Stimulated activated CD8-positive, alpha-beta memory T cell treated with anti-CD3 and anti-CD28 coated beads, Interleukin-12 subunit alpha, Interleukin-12 subunit beta, amount 100 ng/mL, for 1 hour (primary cell): ENCODE results near the gene NCBP2L.
"Not testable (repeated sequence)": the region's sequence is repeated elsewhere in the genome, so short reads cannot be mapped to it uniquely, and the experiment has no call there.

ENCODE experiments used
- DNase-seq: peaks from one replicate; pipeline ENCODE4 v3.0.0-alpha.2; 2020; ENCODE audit warnings: low read depth

The NCBP2L gene

GRCh38 chrX:107810053-107810452 is 32.5 kb downstream of the NCBP2L start:
- not testable (repeated sequence) for DNase-seq

- no peak for DNase-seq
Measured at GRCh38 chrX:107818900-107819521, 41.5 kb downstream of the NCBP2L start.

- DNase-seq, result no peak
Measured at GRCh38 chrX:107823042-107823441, 45.5 kb downstream of the NCBP2L start.

- DNase-seq, result no peak
Measured at GRCh38 chrX:107823456-107823855, 45.9 kb downstream of the NCBP2L start.

- peak; percentile 18 for DNase-seq
Measured at GRCh38 chrX:107825698-107826237, 48.2 kb downstream of the NCBP2L start, which contains the start of gene MID2. TSS of gene MID2 (plus strand) at chrX:107825866. CDS start at chrX:107826427, 561 bp downstream.

GRCh38 chrX:107826238-107827029 is 48.9 kb downstream of the NCBP2L start:
- peak; percentile 9 for DNase-seq

GRCh38 chrX:107827030-107827831 is 49.7 kb downstream of the NCBP2L start:
- DNase-seq, result no peak

GRCh38 chrX:107827852-107828251 is 50.3 kb downstream of the NCBP2L start:
- DNase-seq, result no peak

- DNase-seq, result no peak
Measured at GRCh38 chrX:107829878-107830277, 52.3 kb downstream of the NCBP2L start.

GRCh38 chrX:107831071-107831730 is 53.7 kb downstream of the NCBP2L start:
- no peak for DNase-seq

GRCh38 chrX:107834275-107835201 is 57.0 kb downstream of the NCBP2L start:
- DNase-seq, result no peak

GRCh38 chrX:107836958-107837357 is 59.4 kb downstream of the NCBP2L start:
- DNase-seq, result no peak

- DNase-seq, result no peak
Measured at GRCh38 chrX:107840971-107841370, 63.4 kb downstream of the NCBP2L start.

- no peak for DNase-seq
Measured at GRCh38 chrX:107842715-107843400, 65.3 kb downstream of the NCBP2L start.
